ENCODE measurements around the gene RPGRIP1. TPM values are rescaled to one million over a fixed set of nuclear protein-coding genes. Genes with fewer than 3 reads are reported as not detected.
A peak's percentile ranks its signal among the peaks of the same experiment; 100 is the strongest.

The RPGRIP1 gene
- total RNA-seq, 1 experiment from 2014 or later = 0.50 TPM

DNA sequence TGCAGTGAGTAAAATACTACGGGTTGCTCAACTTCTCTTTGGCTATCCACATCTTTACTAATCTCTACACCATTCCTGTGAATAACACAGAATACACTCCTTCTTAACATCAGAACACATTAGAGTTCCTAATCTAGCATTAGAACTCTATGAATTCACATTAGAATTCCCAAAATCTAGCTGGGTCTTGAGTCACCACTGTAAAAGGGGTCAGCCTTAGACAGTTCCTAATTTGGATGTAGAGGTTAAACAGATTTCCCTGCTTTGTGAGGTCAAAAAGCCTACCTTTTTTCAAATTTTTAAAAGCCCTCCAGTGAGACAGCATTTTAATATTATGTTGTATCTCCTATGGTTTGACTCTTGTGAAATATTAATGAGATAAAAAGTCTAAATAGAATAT is 18.1 kb upstream of the RPGRIP1 start (continued):
- TF ChIP-seq ARID4B (CRISPR knock-in tag; IDR thresholded peaks at IDR 0.05; ENCODE audit: borderline replicate concordance) (no peak), KAT7 (CRISPR knock-in tag; IDR thresholded peaks at IDR 0.05; ENCODE audit: borderline replicate concordance) (no peak), PRRX2 (CRISPR knock-in tag; IDR thresholded peaks at IDR 0.05) (no peak), ZNF532 (CRISPR knock-in tag; IDR thresholded peaks at IDR 0.05; ENCODE audit: borderline replicate concordance) (no peak)
- TF ChIP-seq, protein P1, sequence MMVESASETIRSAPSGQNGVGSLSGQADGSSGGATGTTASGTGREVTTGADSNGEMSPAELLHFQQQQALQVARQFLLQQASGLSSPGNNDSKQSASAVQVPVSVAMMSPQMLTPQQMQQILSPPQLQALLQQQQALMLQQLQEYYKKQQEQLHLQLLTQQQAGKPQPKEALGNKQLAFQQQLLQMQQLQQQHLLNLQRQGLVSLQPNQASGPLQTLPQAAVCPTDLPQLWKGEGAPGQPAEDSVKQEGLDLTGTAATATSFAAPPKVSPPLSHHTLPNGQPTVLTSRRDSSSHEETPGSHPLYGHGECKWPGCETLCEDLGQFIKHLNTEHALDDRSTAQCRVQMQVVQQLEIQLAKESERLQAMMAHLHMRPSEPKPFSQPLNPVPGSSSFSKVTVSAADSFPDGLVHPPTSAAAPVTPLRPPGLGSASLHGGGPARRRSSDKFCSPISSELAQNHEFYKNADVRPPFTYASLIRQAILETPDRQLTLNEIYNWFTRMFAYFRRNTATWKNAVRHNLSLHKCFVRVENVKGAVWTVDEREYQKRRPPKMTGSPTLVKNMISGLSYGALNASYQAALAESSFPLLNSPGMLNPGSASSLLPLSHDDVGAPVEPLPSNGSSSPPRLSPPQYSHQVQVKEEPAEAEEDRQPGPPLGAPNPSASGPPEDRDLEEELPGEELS (CRISPR knock-in tag; IDR thresholded peaks at IDR 0.05) = no peak

DNA sequence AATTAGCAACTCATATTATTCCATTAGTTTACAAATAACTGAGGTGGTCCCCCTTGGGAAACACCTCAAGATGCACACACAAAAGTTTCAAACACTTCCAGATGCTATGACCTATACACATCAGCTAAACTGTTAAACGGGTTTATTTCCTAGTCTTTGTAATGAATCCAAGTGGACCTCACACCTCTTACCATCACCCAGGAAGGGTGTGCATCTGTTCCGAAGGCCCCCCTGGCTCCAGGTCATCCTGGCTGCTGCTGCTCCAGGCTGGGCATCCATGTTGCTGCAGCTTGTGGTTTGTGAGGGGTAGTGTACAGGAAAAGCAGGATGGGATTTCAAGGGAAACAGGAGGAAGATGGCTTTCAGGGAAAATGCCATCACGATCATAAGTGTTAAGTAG is 17.5 kb upstream of the RPGRIP1 start:
- H3K4me1 Mint-ChIP-seq = peaks cover 81% of the 10 kb centered on the region
- peak overlapping the region; percentile 76 for H3K27ac Mint-ChIP-seq
- peaks cover 91% of the 10 kb centered on the region for H3K36me3 Mint-ChIP-seq
- H3K4me3 Mint-ChIP-seq = peak overlapping the region; percentile 55
- H3K27me3 Mint-ChIP-seq (ENCODE audit: low read depth) = no peaks in the 10 kb centered on the region
- H3K9me3 Mint-ChIP-seq = no peaks in the 10 kb centered on the region
- no peak for ATAC-seq
- CTCF ChIA-PET = no interaction called here
- no peak for DNase-seq (ENCODE audit: low spot score)
- POLR2A ChIA-PET = interaction anchor here (1.8 kb wide), 1 partner anchor 13 kb away, joined by 9 read pairs; no protein-coding TSS in a partner anchor
- TF ChIP-seq, protein P2, sequence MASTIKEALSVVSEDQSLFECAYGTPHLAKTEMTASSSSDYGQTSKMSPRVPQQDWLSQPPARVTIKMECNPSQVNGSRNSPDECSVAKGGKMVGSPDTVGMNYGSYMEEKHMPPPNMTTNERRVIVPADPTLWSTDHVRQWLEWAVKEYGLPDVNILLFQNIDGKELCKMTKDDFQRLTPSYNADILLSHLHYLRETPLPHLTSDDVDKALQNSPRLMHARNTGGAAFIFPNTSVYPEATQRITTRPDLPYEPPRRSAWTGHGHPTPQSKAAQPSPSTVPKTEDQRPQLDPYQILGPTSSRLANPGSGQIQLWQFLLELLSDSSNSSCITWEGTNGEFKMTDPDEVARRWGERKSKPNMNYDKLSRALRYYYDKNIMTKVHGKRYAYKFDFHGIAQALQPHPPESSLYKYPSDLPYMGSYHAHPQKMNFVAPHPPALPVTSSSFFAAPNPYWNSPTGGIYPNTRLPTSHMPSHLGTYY (CRISPR knock-in tag; IDR thresholded peaks at IDR 0.05) = 0 out of 2 replicates have a peak, but pooled peaks have one; percentile 10
- TF ChIP-seq, protein P3, sequence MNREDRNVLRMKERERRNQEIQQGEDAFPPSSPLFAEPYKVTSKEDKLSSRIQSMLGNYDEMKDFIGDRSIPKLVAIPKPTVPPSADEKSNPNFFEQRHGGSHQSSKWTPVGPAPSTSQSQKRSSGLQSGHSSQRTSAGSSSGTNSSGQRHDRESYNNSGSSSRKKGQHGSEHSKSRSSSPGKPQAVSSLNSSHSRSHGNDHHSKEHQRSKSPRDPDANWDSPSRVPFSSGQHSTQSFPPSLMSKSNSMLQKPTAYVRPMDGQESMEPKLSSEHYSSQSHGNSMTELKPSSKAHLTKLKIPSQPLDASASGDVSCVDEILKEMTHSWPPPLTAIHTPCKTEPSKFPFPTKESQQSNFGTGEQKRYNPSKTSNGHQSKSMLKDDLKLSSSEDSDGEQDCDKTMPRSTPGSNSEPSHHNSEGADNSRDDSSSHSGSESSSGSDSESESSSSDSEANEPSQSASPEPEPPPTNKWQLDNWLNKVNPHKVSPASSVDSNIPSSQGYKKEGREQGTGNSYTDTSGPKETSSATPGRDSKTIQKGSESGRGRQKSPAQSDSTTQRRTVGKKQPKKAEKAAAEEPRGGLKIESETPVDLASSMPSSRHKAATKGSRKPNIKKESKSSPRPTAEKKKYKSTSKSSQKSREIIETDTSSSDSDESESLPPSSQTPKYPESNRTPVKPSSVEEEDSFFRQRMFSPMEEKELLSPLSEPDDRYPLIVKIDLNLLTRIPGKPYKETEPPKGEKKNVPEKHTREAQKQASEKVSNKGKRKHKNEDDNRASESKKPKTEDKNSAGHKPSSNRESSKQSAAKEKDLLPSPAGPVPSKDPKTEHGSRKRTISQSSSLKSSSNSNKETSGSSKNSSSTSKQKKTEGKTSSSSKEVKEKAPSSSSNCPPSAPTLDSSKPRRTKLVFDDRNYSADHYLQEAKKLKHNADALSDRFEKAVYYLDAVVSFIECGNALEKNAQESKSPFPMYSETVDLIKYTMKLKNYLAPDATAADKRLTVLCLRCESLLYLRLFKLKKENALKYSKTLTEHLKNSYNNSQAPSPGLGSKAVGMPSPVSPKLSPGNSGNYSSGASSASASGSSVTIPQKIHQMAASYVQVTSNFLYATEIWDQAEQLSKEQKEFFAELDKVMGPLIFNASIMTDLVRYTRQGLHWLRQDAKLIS (CRISPR knock-in tag; IDR thresholded peaks at IDR 0.05; ENCODE audit: borderline replicate concordance) = no peak

Data from WTC11 (cell line).